ENCODE data around the gene TECPR1.

The TECPR1 gene

GRCh38 chr7:98209166-98209920, 42.7 kb downstream of the TECPR1 start:
- FAIRE-seq = no peak

- FAIRE-seq = no peak
Measured at GRCh38 chr7:98206451-98207330, 45.3 kb downstream of the TECPR1 start.

- no peak for FAIRE-seq
Measured at GRCh38 chr7:98205162-98205845, 46.7 kb downstream of the TECPR1 start.

DNA sequence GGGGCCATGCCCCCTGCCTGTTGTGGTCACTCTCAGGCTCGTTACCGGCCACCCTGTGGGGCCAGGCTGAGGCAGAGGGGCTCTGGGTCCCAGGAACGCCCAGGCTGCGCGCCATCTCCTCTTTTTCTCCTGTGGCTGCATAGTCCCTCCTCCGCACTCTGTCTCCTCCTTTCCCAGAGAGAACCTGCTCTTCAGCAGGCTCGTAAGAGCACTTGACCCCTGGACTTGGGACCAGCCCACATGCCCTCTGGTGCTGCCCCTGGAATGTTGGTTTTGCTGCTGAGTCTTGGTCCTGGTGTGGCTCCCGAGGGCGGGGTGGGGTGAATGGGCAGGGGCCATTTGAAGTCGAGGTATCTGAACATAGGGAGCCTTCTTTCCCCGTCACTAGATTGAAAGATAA, 47.4 kb downstream of the TECPR1 start:
- FAIRE-seq = no peak

GRCh38 chr7:98203964-98204605, 47.9 kb downstream of the TECPR1 start:
- FAIRE-seq = no peak

DNA sequence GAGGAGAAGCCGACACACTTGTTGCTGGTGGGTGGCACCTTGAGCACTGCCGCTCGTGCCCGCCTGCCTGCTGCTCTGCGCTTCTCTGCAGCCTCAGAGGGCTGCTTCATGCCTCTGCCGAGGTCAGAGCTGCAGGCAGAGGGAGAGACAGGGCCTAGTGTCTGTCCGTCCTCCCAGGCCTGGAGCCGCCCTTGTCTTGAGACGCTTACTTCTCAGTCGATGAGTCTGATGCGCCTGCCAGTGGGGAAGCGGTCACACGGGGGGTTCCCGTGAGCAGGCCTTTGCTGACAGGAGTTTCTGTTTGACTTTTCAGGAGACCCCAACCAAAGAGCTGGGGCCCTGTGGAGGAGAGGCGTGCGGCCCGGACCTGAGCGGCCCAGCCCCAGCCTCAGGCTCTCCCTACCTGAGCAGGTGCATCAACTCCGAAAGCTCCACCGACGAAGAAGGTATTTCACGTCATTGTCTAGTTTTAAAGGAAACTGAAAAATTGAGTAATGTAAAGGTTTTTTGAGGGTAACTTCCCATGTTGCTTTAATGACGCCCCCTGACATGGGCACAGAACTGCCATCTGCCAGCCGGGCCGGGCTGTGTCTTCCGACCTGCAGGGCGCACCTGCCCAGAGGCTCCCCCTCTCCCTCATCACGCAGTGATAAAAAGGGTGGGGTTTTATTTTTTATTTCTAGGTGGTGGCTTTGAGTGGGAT, 48.6 kb downstream of the TECPR1 start:
- no peak for FAIRE-seq

DNA sequence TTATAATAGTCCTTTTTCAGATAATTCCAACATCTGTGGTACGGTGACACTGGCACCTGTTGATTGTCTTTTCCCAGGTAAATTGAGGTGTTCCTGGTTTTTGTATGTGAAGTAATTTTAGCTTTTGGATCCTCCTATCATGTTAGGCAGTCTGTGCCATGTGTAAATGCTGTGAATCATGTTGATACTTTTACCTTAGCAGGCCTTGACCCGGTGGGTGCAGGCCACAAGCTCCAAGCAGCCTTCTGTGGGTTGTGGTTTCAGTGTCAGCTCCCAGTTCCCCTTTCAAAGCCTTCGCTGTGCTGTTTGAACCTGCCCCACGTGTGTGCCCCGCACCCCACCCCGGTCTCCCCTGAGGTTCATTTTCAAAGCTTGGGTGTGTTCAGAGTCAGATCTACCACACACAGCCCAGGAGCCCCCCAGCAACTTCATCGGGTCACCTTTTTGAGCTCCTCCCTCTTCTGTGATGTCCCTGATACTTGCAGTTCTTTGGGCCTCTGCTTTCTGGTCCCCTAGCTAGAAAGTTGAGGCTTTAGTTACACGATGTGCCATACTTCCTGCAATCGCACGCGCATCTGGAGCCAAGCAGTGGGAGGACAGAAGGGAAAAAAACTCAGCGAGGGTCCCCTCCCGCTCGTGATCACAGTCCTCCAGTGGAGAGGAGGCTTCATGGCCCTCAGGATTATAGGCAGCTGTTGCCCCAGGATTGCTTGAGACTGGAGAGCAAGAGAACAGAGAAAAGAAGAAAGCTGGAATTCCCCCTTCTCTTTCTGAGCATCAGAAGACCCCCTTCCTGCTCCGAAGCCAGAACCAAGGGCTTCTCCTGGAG, 49.5 kb downstream of the TECPR1 start:
- FAIRE-seq = no peak

DNA sequence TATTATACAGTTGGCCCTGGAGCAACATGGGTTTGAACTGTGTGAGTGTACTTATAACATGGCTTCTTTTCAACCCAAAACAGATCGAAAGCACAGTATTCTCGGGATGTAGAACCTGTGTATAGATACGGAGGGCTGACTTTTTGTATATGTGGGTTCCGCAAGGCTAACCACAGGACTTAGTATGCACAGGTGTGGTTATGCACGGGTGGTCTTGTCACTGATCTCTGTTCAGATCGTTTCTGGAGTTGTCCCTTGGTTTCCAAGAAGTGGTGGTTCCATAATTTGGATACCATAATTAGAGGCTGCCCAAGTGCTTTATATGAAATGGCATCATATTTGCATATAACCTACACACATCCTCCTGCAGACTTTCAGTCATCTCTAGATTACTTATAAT, 51.7 kb downstream of the TECPR1 start:
- FAIRE-seq = no peak

DNA sequence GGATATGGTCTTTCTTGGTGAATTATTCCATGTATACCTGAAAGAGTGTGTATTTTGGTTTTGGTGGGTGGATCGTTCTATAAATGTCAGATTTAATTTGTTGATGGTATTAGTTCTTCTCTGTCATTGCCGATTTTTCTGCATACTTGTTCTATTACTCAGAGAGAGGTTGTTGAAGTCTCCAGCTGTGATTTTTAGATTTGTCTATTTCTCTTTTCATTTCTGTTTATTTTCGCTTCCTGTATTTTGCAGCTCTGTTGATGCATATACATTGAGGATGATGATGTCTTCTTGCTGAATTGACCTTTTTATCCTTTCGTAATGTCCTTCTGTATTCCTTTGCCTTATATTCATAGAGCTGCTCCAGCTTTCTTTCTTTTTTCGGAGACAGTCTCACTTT, 52.9 kb downstream of the TECPR1 start:
- no peak for FAIRE-seq

GRCh38 chr7:98196706-98197605, 55.1 kb downstream of the TECPR1 start:
- no peak for FAIRE-seq

DNA sequence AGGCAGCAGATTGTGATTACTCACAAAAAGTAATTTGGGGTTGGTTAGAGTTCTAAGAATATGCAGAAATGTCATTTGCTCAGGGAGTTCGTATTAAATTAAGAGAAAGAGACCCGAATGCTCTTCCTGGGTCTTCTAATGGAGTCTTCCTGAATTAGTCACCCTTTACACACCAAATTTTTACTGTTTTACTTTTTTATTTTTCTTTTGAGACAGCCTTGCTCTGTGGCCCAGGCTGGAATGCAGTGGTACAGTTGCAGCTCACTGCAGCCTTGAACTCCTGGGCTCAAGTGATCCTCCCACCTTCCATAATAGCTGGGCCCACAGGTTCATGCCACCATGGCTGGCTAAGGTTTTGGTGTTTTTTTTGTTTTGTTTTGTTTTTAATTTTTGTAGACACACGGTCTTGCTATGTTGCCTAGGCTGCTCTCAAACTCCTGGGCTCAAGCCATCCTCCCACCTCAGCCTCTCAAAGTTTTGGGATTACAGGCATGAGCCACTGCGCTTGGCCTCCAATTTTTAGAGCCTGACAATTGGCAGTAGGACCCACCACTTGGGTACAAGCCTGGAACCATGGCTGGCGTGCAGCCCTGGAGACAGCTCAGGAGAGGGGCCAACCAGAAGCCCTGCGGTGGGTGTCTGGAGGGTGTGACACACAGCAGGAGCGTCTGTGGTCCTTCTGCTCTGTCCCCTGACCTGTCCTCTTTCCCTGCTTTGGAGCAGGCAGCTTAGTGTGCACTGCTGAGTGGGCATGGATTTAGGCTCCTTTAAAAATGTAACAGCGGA, 57.2 kb downstream of the TECPR1 start:
- FAIRE-seq = no peak

DNA sequence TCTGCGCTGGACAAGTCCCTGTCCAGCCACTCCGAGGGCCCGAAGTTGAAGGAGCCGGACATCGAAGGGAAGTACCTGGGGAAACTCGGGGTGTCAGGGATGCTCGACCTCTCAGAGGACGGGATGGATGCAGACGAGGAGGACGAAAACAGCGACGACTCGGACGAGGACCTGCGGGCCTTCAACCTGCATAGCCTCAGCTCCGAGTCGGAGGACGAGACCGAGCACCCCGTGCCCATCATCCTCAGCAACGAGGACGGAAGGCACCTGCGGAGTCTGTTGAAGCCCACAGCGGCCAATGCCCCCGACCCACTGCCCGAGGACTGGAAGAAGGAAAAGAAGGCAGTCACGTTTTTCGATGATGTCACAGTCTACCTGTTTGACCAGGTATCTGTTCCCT, 57.8 kb downstream of the TECPR1 start:
- FAIRE-seq = no peak

DNA sequence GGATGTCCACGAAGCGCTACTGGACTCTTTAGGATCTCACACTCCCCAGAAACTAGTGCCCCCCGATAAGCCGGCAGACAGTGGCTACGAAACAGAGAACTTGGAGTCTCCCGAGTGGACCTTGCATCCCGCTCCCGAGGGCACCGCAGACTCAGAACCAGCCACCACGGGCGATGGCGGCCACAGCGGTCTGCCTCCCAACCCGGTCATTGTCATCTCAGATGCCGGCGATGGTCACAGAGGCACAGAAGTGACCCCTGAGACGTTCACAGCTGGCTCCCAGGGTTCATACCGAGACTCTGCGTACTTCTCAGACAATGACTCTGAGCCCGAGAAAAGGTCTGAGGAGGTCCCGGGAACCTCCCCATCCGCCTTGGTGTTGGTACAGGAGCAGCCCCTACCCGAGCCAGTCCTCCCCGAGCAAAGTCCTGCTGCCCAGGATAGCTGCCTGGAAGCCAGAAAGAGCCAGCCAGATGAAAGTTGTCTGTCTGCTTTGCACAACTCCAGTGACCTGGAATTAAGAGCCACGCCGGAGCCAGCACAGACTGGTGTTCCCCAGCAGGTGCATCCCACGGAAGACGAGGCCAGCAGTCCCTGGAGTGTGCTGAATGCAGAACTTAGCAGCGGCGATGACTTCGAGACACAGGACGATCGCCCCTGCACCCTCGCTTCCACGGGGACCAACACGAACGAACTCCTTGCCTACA, 58.4 kb downstream of the TECPR1 start:
- no peak for FAIRE-seq

- FAIRE-seq = no peak
Measured at GRCh38 chr7:98192781-98193457, 59.1 kb downstream of the TECPR1 start.

DNA sequence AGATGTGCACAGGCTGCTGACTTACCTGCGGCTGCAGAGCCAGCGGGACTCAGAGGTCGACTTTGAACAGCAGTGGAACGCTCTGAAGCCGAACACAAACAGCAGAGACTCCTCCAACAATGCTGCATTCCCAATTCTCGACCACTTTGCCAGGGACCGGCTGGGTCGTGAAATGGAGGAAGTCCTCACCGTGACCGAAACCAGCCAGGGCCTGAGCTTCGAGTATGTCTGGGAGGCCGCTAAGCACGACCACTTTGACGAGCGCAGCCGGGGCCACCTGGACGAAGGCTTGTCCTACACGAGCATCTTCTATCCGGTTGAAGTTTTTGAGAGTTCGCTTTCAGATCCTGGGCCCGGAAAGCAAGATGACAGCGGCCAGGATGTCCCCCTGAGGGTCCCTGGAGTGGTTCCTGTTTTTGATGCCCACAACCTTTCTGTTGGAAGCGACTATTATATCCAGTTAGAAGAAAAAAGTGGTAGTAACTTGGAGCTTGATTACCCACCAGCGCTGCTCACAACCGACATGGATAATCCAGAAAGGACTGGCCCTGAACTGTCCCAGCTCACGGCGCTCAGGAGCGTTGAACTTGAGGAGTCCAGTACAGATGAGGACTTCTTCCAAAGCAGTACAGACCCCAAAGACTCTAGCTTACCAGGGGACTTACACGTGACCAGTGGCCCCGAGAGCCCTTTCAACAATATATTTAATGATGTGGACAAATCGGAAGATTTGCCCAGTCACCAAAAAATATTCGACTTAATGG, 60.2 kb downstream of the TECPR1 start:
- FAIRE-seq = no peak

- no peak for FAIRE-seq
Measured at GRCh38 chr7:98189559-98189958, 62.5 kb downstream of the TECPR1 start.

DNA sequence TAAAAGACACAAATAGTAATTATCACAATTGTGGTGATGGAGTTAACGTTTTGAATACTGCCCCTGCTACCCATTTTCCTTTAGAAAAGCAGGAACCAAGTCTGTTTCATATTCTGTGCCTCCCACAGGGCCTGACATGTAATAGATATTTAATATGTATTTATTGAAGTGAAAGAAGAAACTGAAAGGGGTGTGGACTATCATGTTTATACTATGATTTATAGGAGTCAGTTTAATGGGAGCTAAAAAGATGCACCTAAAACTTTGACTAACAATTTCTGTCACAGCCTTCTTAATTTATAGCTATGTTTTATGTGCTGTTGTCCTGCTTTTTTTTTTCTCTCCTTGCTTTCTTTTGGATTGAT, 64.9 kb downstream of the TECPR1 start:
- no peak for FAIRE-seq
